DOHH2 (cell line): Measurements from ENCODE around the gene ATF6B.
"Not testable (repeated sequence)": the region's sequence is repeated elsewhere in the genome, so short reads cannot be mapped to it uniquely, and the experiment has no call there.

Experiments
- H3F3A ChIP-seq: fragments of 200-600 bp; sonication (generic), shearing (Covaris generic); 2 replicates; pipeline ENCODE4 v1.6.0; 2016; ENCODE audit warnings: antibody characterized with exemption, mild to moderate bottlenecking; ENCODE audit not compliant: control insufficient read depth, insufficient read depth
- H3K27ac ChIP-seq: fragments of 200-600 bp; sonication (generic); 2 replicates; pipeline ENCODE4 v1.5.1; 2014; ENCODE audit warnings: low read depth, mild to moderate bottlenecking, low read length, moderate library complexity
- H3K27me3 ChIP-seq: fragments of 200-600 bp; sonication (generic); 2 replicates; pipeline ENCODE4 v1.6.1; 2014; ENCODE audit warnings: mild to moderate bottlenecking, low read length, mixed read lengths; ENCODE audit not compliant: control insufficient read depth
- H3K36me3 ChIP-seq: fragments of 200-600 bp; sonication (generic); 2 replicates; pipeline ENCODE4 v1.6.1; 2014; ENCODE audit warnings: mild to moderate bottlenecking, low read length, moderate library complexity, mixed read lengths; ENCODE audit not compliant: control insufficient read depth
- H3K4me1 ChIP-seq: fragments of 200-600 bp; sonication (generic); 2 replicates; pipeline ENCODE4 v1.6.1; 2014; ENCODE audit warnings: mild to moderate bottlenecking, low read length, mixed read lengths; ENCODE audit not compliant: control insufficient read depth
- H3K4me2 ChIP-seq: fragments of 200-600 bp; sonication (generic); 2 replicates; pipeline ENCODE4 v1.6.0; 2014; ENCODE audit warnings: mild to moderate bottlenecking, low read length, moderate library complexity
- H3K4me3 ChIP-seq: fragments of 200-600 bp; sonication (generic); 2 replicates; pipeline ENCODE4 v1.5.1; 2014; ENCODE audit warnings: mild to moderate bottlenecking, low read length, mixed read lengths
- H3K79me2 ChIP-seq: fragments of 200-600 bp; sonication (generic); 2 replicates; pipeline ENCODE4 v1.6.1; 2014; ENCODE audit warnings: mild to moderate bottlenecking, low read length, mixed read lengths; ENCODE audit not compliant: control insufficient read depth
- H3K9me2 ChIP-seq: fragments of 200-600 bp; sonication (generic); replicated peaks from 2 replicates; pipeline ENCODE4 v1.6.1; 2014; ENCODE audit warnings: mild to moderate bottlenecking, low read length, mixed read lengths; ENCODE audit not compliant: control insufficient read depth
- H3K9me3 ChIP-seq: fragments of 200-600 bp; sonication (generic); 2 replicates; pipeline ENCODE4 v1.6.1; 2014; ENCODE audit warnings: antibody characterized with exemption, low read length, mixed read lengths; ENCODE audit not compliant: control insufficient read depth, insufficient read depth
- H4K20me1 ChIP-seq: fragments of 200-600 bp; sonication (generic); 2 replicates; pipeline ENCODE4 v1.6.0; 2014; ENCODE audit warnings: low read depth, mild to moderate bottlenecking, antibody characterized with exemption, low read length, moderate library complexity; ENCODE audit not compliant: control insufficient read depth, insufficient read depth
- CTCF ChIP-seq: fragments of 200-600 bp; sonication (generic); IDR thresholded peaks from one replicate; pipeline ENCODE4 v1.5.1; 2014; ENCODE audit warnings: antibody characterized with exemption, mild to moderate bottlenecking, low read depth, low read length; ENCODE audit not compliant: poor library complexity, severe bottlenecking
- EZH2phosphoT487 ChIP-seq: fragments of 200-600 bp; sonication (generic); IDR thresholded peaks from 2 replicates; pipeline ENCODE4 v1.6.1; 2017; ENCODE audit warnings: borderline replicate concordance, mild to moderate bottlenecking, antibody characterized with exemption, low read length, moderate library complexity, mixed read lengths

ATF6B gene

GRCh38 chr6:32070814-32071543, 57.1 kb downstream of the ATF6B start:
- TF ChIP-seq EZH2phosphoT487, result no peak
- Histone ChIP-seq H3K79me2 (no peaks in the 10 kb centered on the region), H3K4me3 (no peak overlapping the region), H3K4me2 (no peak overlapping the region), H3K9me3 (no peaks in the 10 kb centered on the region), H3K4me1 (no peaks in the 10 kb centered on the region), H3K27ac (no peak overlapping the region), H3K27me3 (peaks cover 2% of the 10 kb centered on the region; the same call in 1 of the 2 replicates), H3F3A (no peaks in the 10 kb centered on the region), H4K20me1 (no peaks in the 10 kb centered on the region), H3K36me3 (no peaks in the 10 kb centered on the region), H3K9me2 (no peaks in the 10 kb centered on the region)

- H3K27me3 ChIP-seq, result no peaks in the 10 kb centered on the region
- H3K79me2 ChIP-seq, result no peaks in the 10 kb centered on the region
- no peaks in the 10 kb centered on the region for H3F3A ChIP-seq
- no peak for TF ChIP-seq EZH2phosphoT487
- no peak for TF ChIP-seq CTCF
- H3K4me3 ChIP-seq, result no peak overlapping the region
- H3K4me1 ChIP-seq, result no peaks in the 10 kb centered on the region
- no peak overlapping the region for H3K4me2 ChIP-seq
- H3K9me3 ChIP-seq, result no peaks in the 10 kb centered on the region
- H3K27ac ChIP-seq, result no peak overlapping the region
- H3K36me3 ChIP-seq, result no peaks in the 10 kb centered on the region
- no peaks in the 10 kb centered on the region for H4K20me1 ChIP-seq
- no peaks in the 10 kb centered on the region for H3K9me2 ChIP-seq
These were observed 58.0 kb downstream of the ATF6B start for GRCh38 chr6:32069878-32070515.

- Histone ChIP-seq H4K20me1 (no peaks in the 10 kb centered on the region), H3F3A (no peaks in the 10 kb centered on the region), H3K27ac (no peak overlapping the region), H3K9me2 (no peaks in the 10 kb centered on the region), H3K79me2 (no peaks in the 10 kb centered on the region), H3K4me1 (no peaks in the 10 kb centered on the region), H3K36me3 (no peaks in the 10 kb centered on the region), H3K4me2 (no peak overlapping the region), H3K9me3 (no peaks in the 10 kb centered on the region), H3K27me3 (no peaks in the 10 kb centered on the region), H3K4me3 (no peak overlapping the region)
- TF ChIP-seq EZH2phosphoT487, result no peak
- no peak for TF ChIP-seq CTCF
These were observed 58.6 kb downstream of the ATF6B start for GRCh38 chr6:32069460-32069859.

GRCh38 chr6:32068867-32069266, 59.2 kb downstream of the ATF6B start:
- H4K20me1 ChIP-seq, result no peaks in the 10 kb centered on the region
- H3K36me3 ChIP-seq, result no peaks in the 10 kb centered on the region
- H3K9me3 ChIP-seq, result no peaks in the 10 kb centered on the region
- H3K4me2 ChIP-seq, result no peak overlapping the region
- TF ChIP-seq EZH2phosphoT487 (no peak), CTCF (no peak)
- no peaks in the 10 kb centered on the region for H3K9me2 ChIP-seq
- H3K4me3 ChIP-seq, result no peak overlapping the region
- no peaks in the 10 kb centered on the region for H3F3A ChIP-seq
- no peaks in the 10 kb centered on the region for H3K79me2 ChIP-seq
- H3K4me1 ChIP-seq, result no peaks in the 10 kb centered on the region
- no peak overlapping the region for H3K27ac ChIP-seq
- no peaks in the 10 kb centered on the region for H3K27me3 ChIP-seq

GRCh38 chr6:32068315-32068714, 59.7 kb downstream of the ATF6B start:
- H3F3A ChIP-seq, H3K79me2 ChIP-seq, H3K9me3 ChIP-seq, H3K36me3 ChIP-seq, H3K4me2 ChIP-seq, H3K27me3 ChIP-seq, H3K4me3 ChIP-seq, H3K9me2 ChIP-seq, H4K20me1 ChIP-seq, H3K27ac ChIP-seq, H3K4me1 ChIP-seq: not testable (repeated sequence)

- H3K4me1 ChIP-seq, H3K27ac ChIP-seq, H3K36me3 ChIP-seq, H3K79me2 ChIP-seq, H3K9me3 ChIP-seq, H3K27me3 ChIP-seq, H3K9me2 ChIP-seq, H3K4me3 ChIP-seq, H4K20me1 ChIP-seq, H3F3A ChIP-seq, H3K4me2 ChIP-seq: not testable (repeated sequence)
These were observed 60.5 kb downstream of the ATF6B start for GRCh38 chr6:32067521-32067920.
